GM06990 (cell line): Measurements from ENCODE around the gene SEMA5B.
A peak's percentile ranks its signal among the peaks of the same experiment; 100 is the strongest.

Experiments used
- DNase-seq: peaks from one replicate; pipeline ENCODE4 v3.0.0-alpha.2; 2011; ENCODE audit not compliant: insufficient read length; ENCODE audit errors: extremely low read depth
- H3K27me3 ChIP-seq: replicated peaks from 2 replicates; pipeline ENCODE4 v1.6.0; 2011; ENCODE audit warnings: low read length; ENCODE audit not compliant: control insufficient read depth, insufficient read depth
- H3K36me3 ChIP-seq: 2 replicates; pipeline ENCODE4 v1.5.1; 2011; ENCODE audit warnings: low read length; ENCODE audit not compliant: control insufficient read depth, insufficient read depth
- H3K4me3 ChIP-seq: replicated peaks from 2 replicates; pipeline ENCODE4 v1.5.1; 2011; ENCODE audit warnings: low read depth, mild to moderate bottlenecking, control low read depth, low read length
- CTCF ChIP-seq: IDR thresholded peaks from 2 replicates; pipeline ENCODE4 v1.5.1; 2011; ENCODE audit warnings: low read length, control low read depth, mild to moderate bottlenecking, inconsistent platforms; ENCODE audit not compliant: insufficient read depth, poor library complexity, severe bottlenecking

SEMA5B gene

DNA sequence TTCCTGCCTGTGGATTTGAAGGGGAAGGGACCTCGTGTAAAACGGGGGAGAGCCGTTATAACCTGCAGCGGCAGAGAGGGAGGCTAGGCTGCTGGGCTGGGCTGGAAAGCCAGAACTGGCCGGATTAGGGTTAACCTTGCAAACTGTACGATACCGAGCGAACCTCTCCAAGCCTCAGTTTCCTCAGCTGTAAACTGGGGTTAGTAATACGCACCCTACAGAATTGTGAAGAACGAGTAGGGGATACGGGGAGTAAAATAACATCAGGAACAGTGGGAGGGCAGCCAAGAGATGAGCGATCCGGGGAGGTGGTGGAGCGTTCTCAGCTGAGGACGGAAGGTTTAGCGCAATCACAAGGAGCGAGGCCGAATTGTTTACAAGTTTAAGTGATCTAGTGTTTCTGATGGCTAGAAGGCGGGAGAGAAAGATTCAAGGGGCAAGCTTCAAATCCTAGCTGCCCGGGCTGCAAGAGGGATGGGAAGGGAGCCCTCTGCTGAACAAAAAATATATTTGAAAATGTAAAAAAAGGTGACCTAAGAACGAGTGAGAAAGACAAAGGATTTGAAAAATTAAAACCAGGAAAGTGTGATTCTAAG, 768 bp upstream of the SEMA5B start:
- H3K4me3 ChIP-seq = peak overlapping the region; percentile 36
- H3K36me3 ChIP-seq = no peaks in the 10 kb centered on the region
- TF ChIP-seq CTCF = peak; percentile 48
- peaks cover 5% of the 10 kb centered on the region for H3K27me3 ChIP-seq
- DNase-seq = peak; percentile 16

- peak overlapping the region; percentile 36 for H3K4me3 ChIP-seq
- no peak for DNase-seq
- no peak for TF ChIP-seq CTCF
- peaks cover 5% of the 10 kb centered on the region for H3K27me3 ChIP-seq
- H3K36me3 ChIP-seq = no peaks in the 10 kb centered on the region
Observed at GRCh38 chr3:123026565-123027291, 835 bp downstream of the SEMA5B start.

DNA sequence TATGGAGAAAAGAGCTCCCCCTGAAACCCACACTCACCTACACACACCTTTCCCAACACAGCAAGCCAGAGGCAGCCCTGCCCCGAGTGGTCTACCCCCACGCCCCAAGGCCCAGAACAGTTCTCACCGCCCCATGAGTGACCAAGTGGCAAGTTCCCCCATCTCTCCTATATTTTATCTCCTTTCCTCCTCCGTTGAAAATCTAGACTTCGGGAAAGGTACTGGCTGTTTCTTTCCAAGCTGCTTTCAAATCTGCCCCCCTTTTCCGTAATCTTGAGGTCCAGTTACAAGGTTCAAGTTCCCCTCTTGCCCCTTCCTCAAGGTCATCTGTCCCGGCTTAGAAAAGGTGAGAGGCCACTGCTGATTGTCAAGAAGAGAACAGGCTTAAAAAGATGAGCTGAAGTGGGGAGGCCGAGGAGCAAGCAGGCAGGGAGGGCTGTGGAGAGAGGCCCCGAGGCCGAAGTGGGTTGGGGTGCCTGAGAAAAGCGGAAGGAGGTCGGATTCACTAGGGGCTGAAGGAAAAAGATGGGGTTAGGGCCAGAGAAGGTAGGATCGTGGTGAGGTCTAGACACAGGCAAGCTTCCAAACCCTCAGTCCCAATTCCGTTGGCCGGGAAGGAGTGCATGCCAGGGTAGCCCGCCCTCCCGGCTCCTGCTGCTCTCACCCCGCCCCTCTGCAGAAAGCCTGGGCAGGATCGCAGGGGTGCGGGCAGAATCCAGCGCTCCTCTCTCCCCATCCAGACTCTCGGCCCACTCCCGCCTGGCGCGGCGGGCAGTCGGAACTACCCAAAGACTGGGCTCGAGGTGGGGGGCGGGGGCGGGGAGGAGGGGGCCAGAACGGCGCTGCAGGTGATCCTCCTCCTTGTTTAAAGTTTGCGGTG, 1.7 kb downstream of the SEMA5B start:
- no peaks in the 10 kb centered on the region for H3K36me3 ChIP-seq
- TF ChIP-seq CTCF = no peak
- no peak overlapping the region for H3K4me3 ChIP-seq
- peaks cover 5% of the 10 kb centered on the region for H3K27me3 ChIP-seq
- DNase-seq = no peak

DNA sequence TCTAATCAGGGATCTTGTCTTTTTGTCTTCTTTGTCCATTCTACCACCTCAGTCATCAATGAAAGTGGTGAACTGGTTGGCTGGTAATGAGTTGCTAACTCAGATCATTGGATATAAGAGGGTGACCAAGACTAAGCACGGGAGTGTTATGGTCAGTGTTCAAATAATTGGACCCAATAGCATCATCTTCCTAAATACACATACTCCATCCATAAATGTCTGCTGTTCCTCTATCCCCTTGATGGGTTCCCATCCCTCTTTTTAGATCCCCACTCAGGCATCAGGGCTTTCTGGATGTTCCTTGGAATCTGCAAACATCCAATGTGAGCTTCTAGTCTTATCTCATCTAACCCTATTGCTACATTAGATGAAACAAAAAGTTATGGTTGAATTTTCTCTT, 3.5 kb downstream of the SEMA5B start:
- H3K27me3 ChIP-seq = peaks cover 5% of the 10 kb centered on the region
- no peak for TF ChIP-seq CTCF
- H3K4me3 ChIP-seq = no peak overlapping the region

GRCh38 chr3:123021996-123022510, 5.5 kb downstream of the SEMA5B start:
- peaks cover 5% of the 10 kb centered on the region for H3K27me3 ChIP-seq
- no peak for DNase-seq
- no peak overlapping the region for H3K4me3 ChIP-seq
- no peaks in the 10 kb centered on the region for H3K36me3 ChIP-seq
- no peak for TF ChIP-seq CTCF

More for the DNA sequence above, 3.5 kb downstream of the SEMA5B start:
- DNase-seq = no peak
- H3K36me3 ChIP-seq = no peaks in the 10 kb centered on the region
